ENCODE data around the gene B4GALT1.

GRCh38 chr9:33080534-33080933 lies 86.6 kb downstream of the B4GALT1 start:
- TF ChIP-seq GATA3 (IDR thresholded peaks at IDR 0.05; ENCODE audit: low read depth, low read length), result no peak
- TF ChIP-seq GATA2 (IDR thresholded peaks at IDR 0.05; ENCODE audit: low read depth, low read length), result no peak
